Lower leg skin (tissue), 3 donors: ENCODE measurements around the gene TGFBR2.

Experiments used
- CTCF ChIP-seq, 3 donors: fragments of 450-650 bp; IDR thresholded peaks; one replicate each; pipeline ENCODE4 v1.5.1; 2016; ENCODE audit warnings: antibody characterized with exemption in 3 of 3, mild to moderate bottlenecking in 3 of 3, moderate library complexity in 2 of 3
- POLR2A ChIP-seq, 2 donors: fragments of 450-650 bp; IDR thresholded peaks; one replicate each; pipeline ENCODE4 v1.6.1; 2016 to 2017; ENCODE audit warnings: antibody characterized with exemption in 2 of 2, mild to moderate bottlenecking in 1 of 2, moderate library complexity in 1 of 2

DNA sequence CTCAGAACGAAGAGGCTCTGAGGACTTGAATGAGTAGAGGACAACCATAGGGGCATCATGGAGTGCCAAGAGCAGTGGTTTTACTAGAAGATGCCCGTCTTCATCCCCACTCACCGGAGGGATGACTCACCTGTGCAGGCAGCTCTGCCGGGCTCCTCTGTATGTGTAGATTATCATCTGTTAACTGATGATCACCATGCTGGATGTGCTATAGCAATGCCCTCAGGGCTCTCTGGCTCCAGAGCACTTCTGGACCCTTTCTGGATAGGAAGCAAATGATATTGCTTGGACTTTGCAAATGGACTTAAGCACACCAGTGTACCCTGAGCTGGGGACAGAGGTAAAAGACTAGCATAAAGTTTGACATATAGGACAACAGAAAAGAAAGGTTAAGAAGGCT, 10.2 kb upstream of the TGFBR2 start:
- TF ChIP-seq CTCF (IDR thresholded peaks at IDR 0.05) (no peak), POLR2A (IDR thresholded peaks at IDR 0.05) (no peak)
